Activated T-cell treated with anti-CD3 and anti-CD28 coated beads for 24 hours (primary cell): ENCODE results near the gene NONO.
"Not testable (repeated sequence)": the region's sequence is repeated elsewhere in the genome, so short reads cannot be mapped to it uniquely, and the experiment has no call there.

Experiments
- DNase-seq: peaks from one replicate; pipeline ENCODE4 v3.0.0-alpha.2; 2020; ENCODE audit warnings: low read depth

The NONO gene, protein sequence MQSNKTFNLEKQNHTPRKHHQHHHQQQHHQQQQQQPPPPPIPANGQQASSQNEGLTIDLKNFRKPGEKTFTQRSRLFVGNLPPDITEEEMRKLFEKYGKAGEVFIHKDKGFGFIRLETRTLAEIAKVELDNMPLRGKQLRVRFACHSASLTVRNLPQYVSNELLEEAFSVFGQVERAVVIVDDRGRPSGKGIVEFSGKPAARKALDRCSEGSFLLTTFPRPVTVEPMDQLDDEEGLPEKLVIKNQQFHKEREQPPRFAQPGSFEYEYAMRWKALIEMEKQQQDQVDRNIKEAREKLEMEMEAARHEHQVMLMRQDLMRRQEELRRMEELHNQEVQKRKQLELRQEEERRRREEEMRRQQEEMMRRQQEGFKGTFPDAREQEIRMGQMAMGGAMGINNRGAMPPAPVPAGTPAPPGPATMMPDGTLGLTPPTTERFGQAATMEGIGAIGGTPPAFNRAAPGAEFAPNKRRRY

DNA sequence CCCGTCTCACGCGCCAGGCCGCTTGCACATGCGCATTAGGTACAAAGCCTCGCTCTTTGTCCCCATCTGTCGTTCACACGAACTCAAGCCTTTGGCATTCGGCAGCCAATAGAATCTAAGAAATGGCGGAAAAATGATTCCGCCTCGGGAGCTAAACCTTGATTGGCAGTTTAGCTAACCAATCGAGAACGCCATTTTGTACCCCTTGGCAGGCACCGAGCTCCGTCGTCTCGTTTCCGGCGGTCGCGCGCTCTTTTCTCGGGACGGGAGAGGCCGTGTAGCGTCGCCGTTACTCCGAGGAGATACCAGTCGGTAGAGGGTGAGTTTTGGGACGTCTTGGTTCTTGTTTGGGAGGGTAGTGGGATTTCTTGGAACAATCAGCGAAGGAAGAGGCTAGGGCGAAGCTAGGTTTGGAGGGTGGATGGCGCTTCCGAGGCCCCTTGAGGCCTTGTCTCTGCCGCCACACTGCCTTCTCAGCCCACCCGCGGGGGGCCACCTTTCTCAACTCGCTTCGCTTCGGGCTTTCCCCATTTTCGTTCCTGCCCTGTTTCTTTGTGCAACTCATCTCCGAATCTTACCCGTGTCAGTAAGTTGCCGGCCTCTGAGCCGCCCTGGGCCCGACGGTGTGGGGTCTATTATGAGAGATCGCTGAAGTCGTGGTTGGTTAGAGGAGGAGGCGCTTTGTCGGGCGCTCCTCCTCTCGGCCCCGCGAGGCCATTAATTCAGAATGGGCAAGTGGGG, at the start of gene NONO:
Gene NONO, plus strand, starts transcription at position 233 of the 741 bp plus-strand sequence. CDS start 7,003 bp downstream, outside the sequence.
- peak; percentile 77 for DNase-seq

DNA sequence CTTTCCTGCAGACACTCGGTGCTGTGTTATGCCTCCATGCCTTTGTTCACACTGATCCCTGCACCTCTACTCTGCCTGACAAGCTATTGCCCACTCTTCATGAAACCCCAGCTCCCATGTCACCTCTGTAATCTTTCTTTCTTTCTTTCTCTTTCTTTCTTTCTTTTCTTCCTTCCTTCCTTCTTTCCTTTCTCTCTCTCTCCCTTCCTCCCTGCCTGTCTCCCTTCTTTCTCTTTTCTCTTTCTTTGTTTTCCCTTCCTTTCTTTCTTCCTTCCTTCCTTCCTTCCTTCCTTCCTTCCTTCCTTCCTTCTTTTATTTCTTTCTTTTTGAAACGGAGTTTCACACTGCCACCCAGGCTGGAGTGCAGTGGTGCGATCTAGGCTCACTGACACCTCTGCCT, 48.0 kb upstream of the NONO start:
- DNase-seq, result no peak

DNA sequence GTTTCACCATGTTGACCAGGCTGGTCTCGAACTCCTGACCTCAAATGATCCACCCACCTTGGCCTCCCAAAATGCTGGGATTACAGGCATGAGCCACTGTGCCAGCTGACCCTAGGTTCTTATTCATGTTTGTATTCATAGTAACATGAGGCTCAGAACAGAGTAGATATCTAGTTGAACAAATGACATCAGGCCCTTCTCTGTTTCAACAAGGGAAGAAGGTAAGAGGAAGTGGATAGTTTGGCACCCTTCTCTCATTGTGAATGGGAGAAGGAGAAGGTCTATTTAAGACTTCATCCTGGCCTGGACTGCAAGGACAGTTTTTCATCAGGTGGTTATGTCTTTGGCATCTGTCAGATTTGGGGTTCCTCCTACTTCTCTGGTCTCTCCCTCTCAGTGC, 46.6 kb upstream of the NONO start:
- no peak for DNase-seq

DNA sequence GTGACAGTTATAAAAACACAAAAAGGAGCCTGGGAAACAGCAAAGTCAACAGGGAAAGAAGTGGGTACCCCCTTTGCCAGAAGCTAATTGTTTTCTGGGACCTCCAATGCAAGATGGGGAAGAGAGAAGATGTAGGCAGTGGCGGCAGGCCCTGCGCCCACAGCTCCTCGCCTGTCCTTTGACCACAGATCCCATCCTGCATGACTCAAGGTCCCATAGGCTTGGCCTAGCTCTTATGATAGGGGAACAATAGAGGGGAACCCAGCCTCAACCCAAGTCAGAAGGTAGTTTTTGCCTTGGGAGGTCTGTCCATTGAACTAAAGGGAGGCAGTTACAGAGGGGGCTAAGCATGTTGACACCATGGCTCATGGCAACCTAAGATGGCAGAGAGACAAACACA, 43.7 kb upstream of the NONO start:
- no peak for DNase-seq

DNA sequence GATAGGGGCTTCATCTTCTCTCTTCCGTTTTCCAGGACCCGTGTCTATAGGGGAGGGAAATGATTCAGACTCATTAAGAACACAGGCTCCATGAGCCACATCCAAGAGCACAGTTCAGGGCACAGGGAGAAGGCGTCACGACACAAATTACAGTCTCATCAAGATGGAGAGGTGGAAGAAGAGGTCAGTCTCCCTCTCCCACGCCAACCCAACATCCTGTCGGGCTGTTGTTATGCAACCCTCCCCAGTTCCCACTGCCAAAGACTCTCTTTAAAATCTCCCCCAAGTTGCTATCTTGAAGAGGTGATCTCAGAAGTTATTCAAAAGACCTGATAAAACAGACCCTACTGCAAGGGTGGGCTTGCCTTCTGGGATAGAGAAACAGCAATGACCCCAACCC, 42.1 kb upstream of the NONO start:
- DNase-seq, result no peak

DNA sequence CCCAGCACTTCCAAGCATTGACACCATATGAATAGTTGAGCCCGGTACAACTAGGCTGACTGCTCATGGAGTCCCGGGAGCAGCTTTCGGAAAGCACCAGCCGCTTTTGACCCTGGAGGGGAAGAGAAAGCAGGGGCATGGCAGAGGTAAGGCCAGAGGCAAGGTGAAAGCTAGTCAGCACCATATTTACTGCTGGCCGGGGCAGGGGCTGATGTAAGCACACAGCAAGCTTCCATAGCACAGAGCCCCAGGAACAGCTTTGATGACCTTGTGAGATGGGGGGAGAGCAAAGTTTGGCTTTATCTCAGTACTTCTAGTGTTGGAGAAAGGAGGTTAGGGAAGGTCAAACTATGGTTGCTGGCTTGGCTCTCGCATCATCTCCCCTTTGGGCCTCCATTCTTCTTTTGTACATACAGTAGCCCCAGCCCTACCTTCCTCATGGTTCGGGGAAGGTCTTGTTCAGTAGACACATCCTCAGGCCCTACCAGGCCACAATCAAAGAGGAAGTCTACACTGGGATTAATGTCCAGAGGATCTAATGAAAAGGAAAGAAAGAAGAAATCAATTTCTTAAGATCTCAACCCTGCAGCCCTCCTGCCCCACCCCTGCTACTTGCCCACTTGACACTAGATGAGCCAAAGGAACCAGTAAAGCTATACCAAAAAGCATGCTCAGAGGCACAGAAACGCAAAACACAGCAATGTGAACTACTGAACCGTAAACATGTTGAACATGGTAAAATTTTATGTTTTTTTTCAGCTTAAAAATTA, 38.9 kb upstream of the NONO start:
- DNase-seq, result no peak

DNA sequence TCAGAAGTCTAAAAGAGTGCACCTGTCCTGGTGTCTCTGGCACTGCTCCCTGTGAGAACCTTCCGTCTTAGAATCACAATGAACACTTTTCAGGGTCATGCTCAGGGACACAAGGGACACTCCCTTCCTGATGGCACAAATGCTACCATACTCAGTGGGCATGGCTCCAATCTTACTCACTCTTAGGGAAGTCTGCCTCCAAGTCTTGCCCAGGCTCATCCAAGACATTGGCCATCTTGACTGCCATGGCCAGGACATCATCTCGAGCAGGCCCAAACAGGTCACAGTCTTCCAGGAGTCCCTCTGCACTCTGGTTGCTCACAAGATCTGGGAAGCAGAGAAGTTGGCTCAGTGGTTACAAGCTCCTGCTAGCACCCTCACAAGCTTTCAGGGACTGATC, 38.3 kb upstream of the NONO start:
- no peak for DNase-seq

DNA sequence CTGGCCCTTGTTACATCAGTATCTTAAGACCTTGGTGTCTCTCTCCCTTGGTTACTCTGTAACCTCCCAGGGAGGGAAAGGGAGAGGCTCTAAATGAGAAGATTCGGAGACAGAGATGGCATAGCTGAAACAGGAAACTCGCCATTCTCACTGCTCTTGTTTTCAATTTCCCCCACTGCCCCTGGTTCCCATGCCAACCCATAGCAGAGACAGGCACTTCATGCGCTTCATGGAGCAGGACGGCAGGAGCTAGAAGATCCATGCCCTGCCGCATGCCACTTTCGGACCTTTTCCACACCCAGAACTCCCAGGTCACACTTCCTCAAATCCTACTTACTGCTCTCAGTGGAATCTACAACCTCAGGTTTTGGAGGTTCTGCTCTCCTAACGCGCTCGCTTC, 32.6 kb upstream of the NONO start:
- no peak for DNase-seq

DNA sequence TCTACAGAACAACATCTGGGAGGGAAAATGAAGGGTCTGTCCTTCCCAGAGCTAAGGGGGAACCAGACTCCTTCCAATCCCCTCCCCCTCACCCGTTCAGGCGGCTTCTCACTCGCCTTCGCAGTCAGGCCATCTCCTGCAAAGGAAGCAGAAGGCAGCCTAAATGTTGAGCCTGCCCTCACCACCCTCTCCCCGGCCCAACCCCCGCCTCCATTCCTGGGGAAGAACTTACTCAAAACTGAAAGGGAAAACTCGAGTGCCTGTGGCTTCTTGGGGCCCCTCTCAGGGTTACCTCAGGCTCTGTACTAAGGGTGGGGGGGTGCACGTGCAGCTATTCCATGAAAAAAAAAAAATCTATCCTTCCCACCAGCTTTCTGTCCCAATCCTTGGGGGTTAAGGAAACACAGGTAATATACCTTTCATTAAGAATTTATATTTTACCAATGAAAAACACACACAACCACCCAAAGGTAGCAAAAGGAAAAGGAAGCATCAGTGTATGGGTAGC, 31.9 kb upstream of the NONO start:
- peak; percentile 6 for DNase-seq

DNA sequence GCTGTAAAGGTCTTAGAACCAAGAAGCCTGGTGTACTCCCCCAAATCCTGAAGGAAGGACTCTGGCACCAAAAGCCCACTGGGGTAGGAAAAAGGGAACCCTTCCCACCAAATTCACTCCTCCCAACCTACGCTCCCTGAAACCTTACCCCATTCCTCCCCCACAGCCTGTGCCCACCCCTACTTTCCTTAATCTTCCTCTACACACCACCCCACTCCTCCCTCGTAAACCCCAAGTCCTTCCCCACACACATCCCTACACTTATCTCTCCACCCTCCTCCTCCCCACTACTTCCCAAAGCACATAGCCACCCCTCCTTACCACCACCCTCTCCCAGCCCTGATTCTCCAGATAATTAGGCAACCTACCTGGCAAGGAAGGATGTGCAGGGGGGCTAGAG, 31.2 kb upstream of the NONO start:
- DNase-seq, result no peak

DNA sequence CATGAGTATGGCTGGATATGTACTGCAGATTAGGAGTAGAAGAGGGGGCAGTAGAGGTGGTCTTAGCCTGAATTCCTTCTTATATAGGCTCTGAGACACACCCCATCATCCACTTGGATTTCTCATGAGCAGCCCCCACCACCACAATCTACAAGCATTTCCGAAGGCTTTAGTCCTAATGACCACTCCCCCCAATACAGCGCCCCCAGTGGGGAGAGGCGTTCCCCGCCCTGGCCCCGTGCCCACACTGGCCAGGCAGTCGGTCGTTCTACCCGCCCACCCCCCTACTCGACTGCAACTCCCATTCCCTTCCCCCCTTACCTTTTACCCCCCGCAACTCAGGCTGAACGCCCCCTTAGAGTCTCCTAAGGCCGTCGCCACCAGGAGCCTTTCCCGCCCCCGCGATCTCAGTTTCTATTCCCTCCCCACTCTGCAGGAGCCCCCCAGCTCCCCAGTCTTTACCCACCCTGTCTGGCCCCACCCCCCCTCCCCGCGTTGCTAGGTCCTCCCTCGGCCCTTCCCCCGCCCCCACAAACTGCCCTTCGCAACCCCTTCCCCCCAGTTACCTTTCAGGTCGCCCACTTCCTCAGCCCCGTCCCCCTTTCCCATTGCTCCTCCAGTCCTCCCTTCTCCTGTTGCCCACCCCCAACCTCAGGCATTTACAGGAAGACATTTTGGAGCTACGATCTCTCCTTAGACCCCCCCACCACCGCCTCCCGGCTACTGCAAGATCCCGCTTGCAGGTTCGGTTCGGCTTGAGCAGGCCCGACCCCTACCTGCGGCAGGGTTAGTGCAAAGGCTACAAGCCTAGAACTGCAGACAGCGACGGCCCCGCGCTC, 30.0 kb upstream of the NONO start:
- no peak for DNase-seq

DNA sequence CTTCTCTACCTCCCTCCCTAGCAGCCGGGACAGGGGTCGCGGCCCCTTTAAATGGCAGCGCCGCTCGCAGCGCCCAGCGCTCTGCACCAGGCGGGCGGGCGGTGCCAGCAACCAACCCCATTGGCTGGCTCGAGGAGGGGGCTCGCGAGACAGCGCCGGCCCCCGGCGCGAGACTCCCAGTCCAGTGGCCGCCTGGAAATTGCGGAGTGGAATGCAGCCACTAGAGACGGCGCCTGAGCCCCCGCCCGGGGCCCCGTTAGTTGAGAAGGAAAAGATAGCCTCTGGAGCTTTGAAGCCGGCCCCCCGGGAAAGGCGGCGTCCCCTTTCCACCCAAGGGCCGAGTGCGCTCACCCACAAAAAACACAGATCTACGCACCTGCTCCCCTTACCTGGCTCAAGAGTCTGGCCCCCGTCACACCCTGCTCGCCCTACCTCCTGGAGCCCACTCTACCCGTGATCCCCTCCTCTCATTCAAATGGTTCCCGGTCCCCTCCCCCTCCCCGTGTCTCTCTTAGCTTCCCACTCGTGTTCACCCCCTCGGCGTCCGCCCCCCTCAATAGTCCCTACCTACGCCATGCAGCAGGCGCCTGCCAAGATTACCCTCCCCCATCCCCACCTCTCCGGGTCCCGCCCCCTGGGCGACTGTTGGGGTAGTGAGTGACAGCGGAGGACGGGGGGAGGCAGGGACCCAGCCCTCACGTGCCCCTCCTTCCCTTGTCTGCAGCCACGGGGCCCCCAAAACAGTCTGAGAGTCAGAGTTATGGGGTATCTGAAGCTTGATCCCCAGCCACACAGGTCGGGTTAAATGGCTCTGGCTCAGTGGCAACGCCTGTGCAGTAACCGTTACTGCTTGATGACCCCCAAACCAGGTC, 29.1 kb upstream of the NONO start, which contains the start of gene ZMYM3:
Gene ZMYM3, minus strand, starts transcription at position 49 of the 872 bp plus-strand sequence. CDS start 885 bp downstream, outside the sequence.
- DNase-seq, result peak; percentile 67

DNA sequence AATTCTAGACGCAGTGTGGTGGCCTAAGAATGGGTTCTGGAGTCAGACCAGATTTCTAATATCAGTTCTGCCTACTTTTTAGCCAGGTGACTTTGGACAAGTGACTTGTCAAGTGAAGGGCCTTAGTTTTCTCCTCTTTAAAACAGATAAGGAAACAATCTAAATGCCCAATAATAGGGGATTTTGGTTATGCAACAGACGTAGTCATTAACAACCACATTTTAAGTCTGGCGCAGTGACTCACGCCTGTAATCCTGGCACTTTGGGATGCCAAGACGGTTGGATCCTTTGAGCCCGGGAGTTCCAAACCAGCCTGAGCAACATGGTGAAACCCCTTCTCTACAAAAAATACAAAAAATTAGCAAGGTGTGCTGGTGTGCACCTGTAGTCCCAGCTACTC, 27.4 kb upstream of the NONO start:
- DNase-seq, result no peak

DNA sequence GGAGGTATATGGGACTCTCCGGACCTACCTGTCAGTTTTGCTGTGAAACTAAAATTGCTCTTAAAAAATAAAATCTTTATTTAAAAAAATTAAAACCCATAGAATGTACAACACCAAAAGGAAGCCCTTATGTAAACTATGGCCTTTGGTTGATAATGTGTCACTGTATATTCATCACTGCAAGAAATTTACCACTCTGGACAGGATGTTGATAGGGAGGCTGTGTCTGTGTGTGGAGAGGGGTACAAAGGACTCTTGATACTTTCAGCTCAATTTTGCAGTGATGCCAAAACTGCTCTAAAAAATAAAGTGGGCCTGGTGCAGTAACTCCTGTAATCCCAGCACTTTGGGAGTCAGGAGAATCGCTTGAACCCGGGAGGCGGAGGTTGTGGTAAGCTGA, 26.6 kb upstream of the NONO start:
- DNase-seq, result no peak

DNA sequence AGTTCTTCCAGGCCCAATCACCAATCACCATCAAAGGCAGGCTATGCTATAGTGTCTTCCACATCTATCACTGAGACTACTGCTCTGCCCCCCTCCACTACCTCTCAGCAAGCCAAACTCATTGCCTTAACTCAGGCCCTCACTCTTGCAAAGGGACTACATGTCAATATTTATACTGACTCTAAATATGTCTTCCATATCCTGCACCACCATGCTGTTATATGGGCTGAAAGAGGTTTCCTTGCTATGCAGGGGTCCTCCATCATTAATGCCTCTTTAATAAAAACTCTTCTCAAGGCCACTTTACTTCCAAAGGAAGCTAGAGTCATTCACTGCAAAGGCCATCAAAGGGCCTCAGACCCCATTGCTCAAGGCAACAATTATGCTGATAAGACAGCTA, 14.8 kb upstream of the NONO start:
- not testable (repeated sequence) for DNase-seq

DNA sequence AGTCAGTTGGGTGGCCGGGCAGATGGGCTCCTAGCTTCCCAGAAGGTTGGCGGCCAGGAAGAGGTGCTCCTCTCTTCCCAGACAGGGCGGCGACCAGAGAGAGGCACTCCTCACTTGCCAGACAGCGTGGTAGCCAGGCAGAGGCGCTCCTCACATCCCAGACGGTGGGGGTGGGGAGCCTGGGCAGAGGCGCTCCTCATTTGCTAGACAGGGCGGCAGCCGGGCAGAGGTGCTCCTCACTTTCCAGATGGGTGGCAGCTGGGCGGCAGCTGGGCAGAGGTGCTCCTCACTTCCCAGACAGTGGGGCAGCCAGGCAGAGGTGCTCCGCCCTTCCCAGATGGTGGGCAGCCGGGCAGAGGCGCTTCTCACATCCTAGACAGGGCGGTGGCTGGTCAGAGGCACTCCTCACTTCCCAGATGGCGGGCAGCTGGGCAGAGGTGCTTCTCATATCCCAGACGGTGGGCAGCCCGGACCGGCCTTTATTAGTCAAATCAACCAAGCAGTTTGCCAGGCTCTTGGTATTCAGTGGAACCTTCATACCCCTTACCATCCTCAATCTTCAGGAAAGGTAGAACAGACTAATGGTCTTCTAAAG, 13.5 kb upstream of the NONO start:
- no peak for DNase-seq

DNA sequence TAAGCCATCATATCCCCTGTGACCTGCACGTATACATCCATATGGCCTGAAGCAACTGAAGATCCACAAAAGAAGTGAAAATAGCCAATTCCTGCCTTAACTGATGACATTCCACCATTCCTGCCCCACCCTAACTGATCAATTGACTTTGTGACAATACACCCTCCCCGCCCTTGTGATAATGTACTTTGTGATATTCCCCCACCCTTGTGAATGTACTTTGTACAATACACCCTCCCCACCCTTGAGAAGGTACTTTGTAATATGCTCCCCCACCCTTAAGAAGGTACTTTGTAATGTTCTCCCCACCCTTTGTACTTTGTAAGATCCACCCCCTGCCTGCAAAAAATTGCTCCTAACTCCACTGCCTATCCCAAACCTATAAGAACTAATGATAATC, 11.1 kb upstream of the NONO start:
- DNase-seq, result not testable (repeated sequence)

DNA sequence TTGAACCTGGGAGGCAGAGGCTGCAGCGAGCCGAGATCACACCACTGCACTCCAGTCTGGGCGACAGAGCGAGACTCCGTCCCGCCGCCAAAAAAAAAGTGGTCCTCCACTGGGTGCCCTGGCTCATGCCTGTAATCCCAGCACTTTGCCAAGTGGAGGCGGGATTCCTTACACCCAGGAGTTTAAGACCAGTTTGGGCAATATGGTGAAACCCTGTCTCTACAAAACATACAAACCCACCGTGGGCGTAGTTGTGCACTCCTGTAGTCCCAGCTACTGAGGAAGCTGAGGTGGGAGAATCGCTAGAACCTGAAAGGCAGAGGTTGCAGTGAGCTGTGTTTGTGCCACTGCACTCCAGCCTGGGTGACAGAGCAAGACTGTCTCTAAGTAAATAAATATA, 2.1 kb upstream of the NONO start:
- DNase-seq, result not testable (repeated sequence)

DNA sequence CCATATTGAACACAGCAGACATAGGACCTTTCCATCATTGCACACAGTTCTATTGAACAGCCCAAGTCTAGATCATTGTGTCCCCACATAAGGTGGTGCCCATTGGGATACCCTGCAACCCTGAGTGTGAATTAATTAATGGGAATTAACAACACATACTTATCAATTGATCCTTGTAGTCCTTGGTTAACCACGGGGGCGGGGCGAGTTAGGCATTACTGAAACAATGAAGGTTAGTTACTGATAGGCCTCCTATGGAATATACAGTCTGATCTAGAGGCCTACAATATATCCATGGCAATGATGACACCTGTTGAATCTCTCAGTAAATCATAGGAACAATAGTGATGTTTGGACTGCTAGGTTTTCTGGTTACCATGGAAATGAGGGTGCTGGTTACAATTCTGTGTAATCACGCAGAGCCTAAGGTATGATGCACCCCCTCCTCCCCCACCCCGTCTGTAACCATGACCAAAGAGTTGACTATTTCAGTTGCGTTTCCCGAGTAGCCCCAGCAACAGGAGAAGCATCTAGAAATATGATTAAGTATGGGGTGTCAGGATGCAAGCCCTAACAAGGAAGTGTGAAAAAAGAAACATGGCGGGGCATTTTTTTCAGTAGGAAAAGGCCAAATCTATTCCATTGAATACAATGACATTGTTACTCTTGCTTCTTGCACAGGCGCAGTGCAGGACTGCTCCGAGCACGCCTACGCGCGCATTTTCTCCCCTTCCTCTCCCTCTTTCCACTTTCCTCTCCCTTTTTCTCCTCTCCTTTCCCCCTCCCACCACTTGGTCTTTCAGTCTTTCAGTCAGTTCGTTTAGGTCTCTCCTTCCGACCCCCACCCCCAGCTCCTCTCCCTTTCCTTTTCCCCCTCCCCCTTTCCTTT, 677 bp upstream of the NONO start:
- peak; percentile 44 for DNase-seq
